Measurements from ENCODE around the gene DCHS1. TPM values are rescaled to one million over a fixed set of nuclear protein-coding genes. Genes with fewer than 3 reads are reported as not detected.

Gene DCHS1
- polyA plus RNA-seq, 1 experiment = 8.7 TPM

GRCh38 chr11:6627762-6628241 is 27.8 kb downstream of the DCHS1 start:
- Histone ChIP-seq H3K27ac (ENCODE audit: low read depth, low read length) (no peak overlapping the region), H3K27me3 (ENCODE audit: control insufficient read depth, insufficient read depth, low read length) (no peaks in the 10 kb centered on the region), H3K9me3 (ENCODE audit: control insufficient read depth, insufficient read depth, low read length) (peaks cover 4% of the 10 kb centered on the region; the same call in 1 of the 2 replicates), H3K4me3 (ENCODE audit: low read depth, low read length) (no peak overlapping the region)
- CTCF ChIA-PET = interaction anchor here (0.7 kb wide), 1 partner anchor 78 kb away, joined by 3 read pairs; no protein-coding TSS in a partner anchor
- DNase-seq (ENCODE audit: low read depth, low spot score) = no peak
- TF ChIP-seq CTCF (IDR thresholded peaks at IDR 0.05; ENCODE audit: low read depth, low read length) = no peak
- POLR2A ChIA-PET = interaction anchor here (0.6 kb wide), 1 partner anchor 16 kb away, joined by 4 read pairs; the partner anchor contains the start of gene TAF10

GRCh38 chr11:6626971-6627761 is 28.4 kb downstream of the DCHS1 start:
- Histone ChIP-seq H3K9me3 (ENCODE audit: control insufficient read depth, insufficient read depth, low read length) (peaks cover 4% of the 10 kb centered on the region; the same call in 1 of the 2 replicates), H3K27ac (ENCODE audit: low read depth, low read length) (no peak overlapping the region), H3K27me3 (ENCODE audit: control insufficient read depth, insufficient read depth, low read length) (no peaks in the 10 kb centered on the region), H3K4me3 (ENCODE audit: low read depth, low read length) (no peak overlapping the region)
- TF ChIP-seq CTCF (IDR thresholded peaks at IDR 0.05; ENCODE audit: low read depth, low read length) = no peak
- no peak for DNase-seq (ENCODE audit: low read depth, low spot score)
- CTCF ChIA-PET = no interaction called here
- POLR2A ChIA-PET = interaction anchor here (0.6 kb wide), 1 partner anchor 15 kb away, joined by 4 read pairs; the partner anchor contains the start of gene TAF10

- Histone ChIP-seq H3K27me3 (ENCODE audit: control insufficient read depth, insufficient read depth, low read length) (peaks cover 2% of the 10 kb centered on the region), H3K9me3 (ENCODE audit: control insufficient read depth, insufficient read depth, low read length) (peaks cover 4% of the 10 kb centered on the region; the same call in 1 of the 2 replicates), H3K4me3 (ENCODE audit: low read depth, low read length) (no peak overlapping the region), H3K27ac (ENCODE audit: low read depth, low read length) (no peak overlapping the region)
- POLR2A ChIA-PET = no interaction called here
- CTCF ChIA-PET = interaction anchor here (0.9 kb wide), 1 partner anchor 57 kb away, joined by 3 read pairs; the partner anchor contains the start of gene MRPL17
- DNase-seq (ENCODE audit: low read depth, low spot score) = no peak
- no peak for TF ChIP-seq CTCF (IDR thresholded peaks at IDR 0.05; ENCODE audit: low read depth, low read length)
Measured at GRCh38 chr11:6625832-6626420, 29.7 kb downstream of the DCHS1 start.

GRCh38 chr11:6625156-6625831 is 30.3 kb downstream of the DCHS1 start:
- ChIA-PET CTCF (interaction anchor here (0.9 kb wide), 1 partner anchor 58 kb away, joined by 3 read pairs; the partner anchor contains the start of gene MRPL17), POLR2A (no interaction called here)
- Histone ChIP-seq H3K9me3 (ENCODE audit: control insufficient read depth, insufficient read depth, low read length) (no peaks in the 10 kb centered on the region; the same call in 1 of the 2 replicates), H3K4me3 (ENCODE audit: low read depth, low read length) (no peak overlapping the region), H3K27ac (ENCODE audit: low read depth, low read length) (no peak overlapping the region), H3K27me3 (ENCODE audit: control insufficient read depth, insufficient read depth, low read length) (peaks cover 2% of the 10 kb centered on the region)
- DNase-seq (ENCODE audit: low read depth, low spot score) = no peak
- TF ChIP-seq CTCF (IDR thresholded peaks at IDR 0.05; ENCODE audit: low read depth, low read length) = no peak

Data from AG04450 (cell line).